NCI-H1048 (cell line): ENCODE measurements around the gene UFD1.

Experiments
- DNase-seq: peaks from one replicate; lab custom pipeline; 2025; lab: John Stamatoyannopoulos, UW

UFD1 gene

GRCh38 chr22:19495562-19496323 is 16.8 kb upstream of the UFD1 start:
- no peak for DNase-seq

- DNase-seq, result no peak
Observed at GRCh38 chr22:19494676-19495173, 15.7 kb upstream of the UFD1 start.

- no peak for DNase-seq
Observed at GRCh38 chr22:19494001-19494560, 15.1 kb upstream of the UFD1 start.

GRCh38 chr22:19492504-19493174 is 13.6 kb upstream of the UFD1 start:
- no peak for DNase-seq

GRCh38 chr22:19490628-19491230 is 11.7 kb upstream of the UFD1 start:
- no peak for DNase-seq

GRCh38 chr22:19488884-19489843 is 10.2 kb upstream of the UFD1 start:
- no peak for DNase-seq

- DNase-seq, result no peak
Observed at GRCh38 chr22:19488285-19488684, 9.3 kb upstream of the UFD1 start.

GRCh38 chr22:19483481-19484244 is 4.7 kb upstream of the UFD1 start:
- DNase-seq, result no peak

- no peak for DNase-seq
Observed at GRCh38 chr22:19482297-19482696, 3.3 kb upstream of the UFD1 start.

GRCh38 chr22:19480789-19481188 is 1.8 kb upstream of the UFD1 start:
- no peak for DNase-seq

- DNase-seq, result no peak
Observed at GRCh38 chr22:19480173-19480568, 1.2 kb upstream of the UFD1 start.

- DNase-seq, result peak; percentile 94
Observed at GRCh38 chr22:19479355-19480172, 571 bp upstream of the UFD1 start, which contains the start of gene CDC45. CDC45 (plus strand) TSS chr22:19479920; CDS start chr22:19479969, 49 bp downstream.

GRCh38 chr22:19478045-19478900 is 720 bp downstream of the UFD1 start:
- DNase-seq, result no peak

GRCh38 chr22:19477321-19478044 is 1.5 kb downstream of the UFD1 start:
- DNase-seq, result no peak

- no peak for DNase-seq
Observed at GRCh38 chr22:19476023-19476422, 3.0 kb downstream of the UFD1 start.

GRCh38 chr22:19473578-19473977 is 5.4 kb downstream of the UFD1 start:
- DNase-seq, result no peak

GRCh38 chr22:19472233-19472632 is 6.8 kb downstream of the UFD1 start:
- DNase-seq, result no peak

GRCh38 chr22:19471572-19471971 is 7.4 kb downstream of the UFD1 start:
- no peak for DNase-seq
